Measurements from ENCODE around the gene LENG1.

The LENG1 gene

GRCh38 chr19:54141356-54141755 is 18.2 kb downstream of the LENG1 start:
- DNase-seq (ENCODE audit: low read depth in 2 of 2) = no peak

GRCh38 chr19:54138489-54139256 is 20.8 kb downstream of the LENG1 start:
- no peak for DNase-seq (ENCODE audit: low read depth in 2 of 2)

- DNase-seq (ENCODE audit: low read depth in 2 of 2) = peak in 1 of 2 donors; percentile 35
Measured at GRCh38 chr19:54137699-54138488, 21.6 kb downstream of the LENG1 start, which contains the start of gene CNOT3. Gene CNOT3 (plus strand): TSS chr19:54137762. CDS start chr19:54142979, 5,217 bp downstream.

- DNase-seq (ENCODE audit: low read depth in 2 of 2) = peak; percentile 99 to 100
Measured at GRCh38 chr19:54136864-54137698, 22.4 kb downstream of the LENG1 start.

GRCh38 chr19:54136086-54136863 is 23.2 kb downstream of the LENG1 start:
- DNase-seq (ENCODE audit: low read depth in 2 of 2) = no peak

GRCh38 chr19:54133957-54134590 is 25.4 kb downstream of the LENG1 start:
- no peak for DNase-seq (ENCODE audit: low read depth in 2 of 2)

- no peak for DNase-seq (ENCODE audit: low read depth in 2 of 2)
Measured at GRCh38 chr19:54133312-54133956, 26.1 kb downstream of the LENG1 start.

GRCh38 chr19:54129617-54129996 is 29.9 kb downstream of the LENG1 start:
- DNase-seq (ENCODE audit: low read depth in 2 of 2) = no peak

GRCh38 chr19:54128796-54129616 is 30.5 kb downstream of the LENG1 start:
- DNase-seq (ENCODE audit: low read depth in 2 of 2) = no peak

- no peak for DNase-seq (ENCODE audit: low read depth in 2 of 2)
Measured at GRCh38 chr19:54128441-54128725, 31.1 kb downstream of the LENG1 start.

- no peak for DNase-seq (ENCODE audit: low read depth in 2 of 2)
Measured at GRCh38 chr19:54127688-54128440, 31.7 kb downstream of the LENG1 start.

GRCh38 chr19:54125713-54126112 is 33.8 kb downstream of the LENG1 start:
- DNase-seq (ENCODE audit: low read depth in 2 of 2) = no peak

GRCh38 chr19:54124393-54124792 is 35.1 kb downstream of the LENG1 start:
- DNase-seq (ENCODE audit: low read depth in 2 of 2) = no peak

- DNase-seq (ENCODE audit: low read depth in 2 of 2) = no peak
Measured at GRCh38 chr19:54123682-54124081, 35.8 kb downstream of the LENG1 start.

- DNase-seq (ENCODE audit: low read depth in 2 of 2) = no peak
Measured at GRCh38 chr19:54121259-54121658, 38.3 kb downstream of the LENG1 start.

GRCh38 chr19:54115109-54116063 is 44.1 kb downstream of the LENG1 start, which contains the start of the genes PRPF31 and TFPT:
Gene PRPF31 (plus strand): TSS chr19:54115754. CDS start chr19:54118279, 2,525 bp downstream.
Gene TFPT (minus strand): TSS chr19:54115657. CDS start chr19:54115269, 388 bp downstream.
- DNase-seq (ENCODE audit: low read depth in 2 of 2) = peak; percentile 92 to 97

GRCh38 chr19:54114340-54115108 is 45.0 kb downstream of the LENG1 start:
- DNase-seq (ENCODE audit: low read depth in 2 of 2) = peak in 1 of 2 donors; percentile 24
